Measurements from ENCODE around the gene DCST1.

DCST1 gene

DNA sequence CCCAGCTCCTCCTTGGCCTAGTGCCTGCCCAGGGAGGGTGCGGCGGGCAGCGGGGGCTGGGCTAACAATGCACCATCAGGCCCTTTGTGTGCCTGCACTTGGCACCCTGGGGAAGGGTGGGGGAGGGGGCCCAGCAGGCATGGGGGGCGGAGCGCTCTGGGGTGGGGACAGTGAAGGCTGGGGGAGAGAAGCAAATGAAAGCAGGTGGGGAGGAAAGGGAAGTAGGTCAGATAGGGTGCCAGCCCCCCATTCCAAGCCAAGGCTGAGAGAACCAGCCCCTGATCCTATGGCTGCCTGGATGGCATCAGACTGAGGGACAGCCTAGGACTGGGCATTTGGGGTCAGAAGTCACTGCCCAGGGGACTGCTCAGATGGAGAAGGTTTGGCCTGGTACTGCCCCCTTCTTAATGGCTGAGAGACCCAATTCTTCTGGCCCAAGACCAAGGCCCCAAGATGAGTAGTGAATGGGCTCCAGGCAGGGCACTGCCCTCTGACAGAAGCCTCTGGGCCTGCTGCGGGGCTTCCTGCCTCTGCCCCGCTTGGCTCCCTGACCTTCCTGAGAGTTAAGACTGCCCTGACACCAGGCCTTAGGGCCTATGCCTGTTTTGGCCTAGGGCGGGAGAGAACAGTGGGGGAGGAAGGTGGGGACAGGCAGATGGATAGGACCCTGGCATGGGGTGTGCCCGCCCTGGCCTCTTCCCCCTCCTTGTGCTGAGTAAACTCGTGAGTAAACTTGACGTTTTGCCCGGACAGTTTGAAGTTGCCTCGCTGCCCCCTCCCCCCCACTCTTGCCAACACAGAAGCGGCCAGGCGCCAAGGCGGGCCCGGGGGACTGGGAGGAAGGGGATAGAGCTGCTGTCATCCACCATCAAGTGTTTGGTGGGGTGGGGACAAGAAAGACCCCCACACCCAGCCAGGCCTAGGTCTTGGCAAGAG lies 28.3 kb upstream of the DCST1 start:
- no peak for DNase-seq (ENCODE audit: low read depth)
- peak overlapping the region; percentile 91; the same call in 1 of the 2 replicates for H3K4me3 ChIP-seq (ENCODE audit: low read depth, low read length)
- no peak for TF ChIP-seq CTCF (IDR thresholded peaks at IDR 0.05; ENCODE audit: low read depth, low read length, missing control alignments)

DNA sequence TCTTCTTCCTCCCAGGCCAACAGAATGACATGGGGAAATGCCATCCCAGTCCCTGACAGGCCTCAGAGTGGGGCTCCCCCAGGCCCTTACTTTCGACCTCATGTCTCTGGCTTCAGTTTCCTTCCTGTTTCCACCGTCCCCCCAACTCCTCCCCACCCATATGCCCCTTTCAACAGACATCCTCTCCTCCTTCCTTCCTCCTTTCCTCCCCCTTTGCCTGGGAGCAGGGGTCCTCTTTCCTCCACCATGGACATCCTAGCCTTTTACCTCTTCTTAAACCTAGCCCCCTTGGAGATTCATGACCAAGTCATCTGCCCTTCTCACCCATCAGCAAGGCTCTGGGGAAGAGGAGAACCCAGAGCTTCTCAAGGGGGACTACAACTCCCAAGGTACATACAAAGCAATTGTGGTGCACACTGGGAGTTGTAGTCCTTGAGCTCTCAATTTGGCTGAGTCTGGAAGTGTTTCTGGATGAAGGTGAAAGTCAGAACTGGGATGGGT lies 27.0 kb upstream of the DCST1 start:
- TF ChIP-seq CTCF (IDR thresholded peaks at IDR 0.05; ENCODE audit: low read depth, low read length, missing control alignments): no peak
- no peak for DNase-seq (ENCODE audit: low read depth)
- no peak overlapping the region for H3K4me3 ChIP-seq (ENCODE audit: low read depth, low read length)

DNA sequence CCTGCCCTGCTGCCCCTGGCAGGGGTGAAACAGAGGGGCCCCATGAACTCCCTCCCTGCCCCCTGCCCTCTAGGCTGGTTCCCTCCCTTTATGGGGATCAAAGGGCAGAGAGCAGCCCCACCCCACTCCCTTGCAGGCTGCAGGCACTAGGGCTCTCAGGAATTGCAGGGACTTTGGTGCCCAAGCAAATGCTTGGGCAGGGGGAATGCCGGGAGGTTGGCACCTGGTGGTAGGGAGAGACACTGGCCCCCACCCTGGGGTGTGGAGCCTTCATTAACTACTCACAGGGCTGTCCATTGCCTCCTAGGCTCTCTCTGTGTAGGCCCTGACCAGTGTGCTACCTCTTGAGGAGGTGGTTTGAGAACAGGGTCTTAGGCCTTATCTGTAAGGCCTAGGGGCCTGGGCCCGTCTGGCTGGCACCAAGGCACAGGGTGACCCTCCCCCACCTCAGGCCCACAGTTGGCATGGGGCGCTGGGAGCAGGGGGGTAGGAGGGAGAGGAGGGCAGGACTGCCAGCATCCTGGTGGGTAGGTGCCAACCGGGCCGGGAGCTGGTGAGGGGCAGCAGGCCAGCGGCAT lies 26.3 kb upstream of the DCST1 start:
- no peak for TF ChIP-seq CTCF (IDR thresholded peaks at IDR 0.05; ENCODE audit: low read depth, low read length, missing control alignments)
- H3K4me3 ChIP-seq (ENCODE audit: low read depth, low read length): no peak overlapping the region
- DNase-seq (ENCODE audit: low read depth): no peak

DNA sequence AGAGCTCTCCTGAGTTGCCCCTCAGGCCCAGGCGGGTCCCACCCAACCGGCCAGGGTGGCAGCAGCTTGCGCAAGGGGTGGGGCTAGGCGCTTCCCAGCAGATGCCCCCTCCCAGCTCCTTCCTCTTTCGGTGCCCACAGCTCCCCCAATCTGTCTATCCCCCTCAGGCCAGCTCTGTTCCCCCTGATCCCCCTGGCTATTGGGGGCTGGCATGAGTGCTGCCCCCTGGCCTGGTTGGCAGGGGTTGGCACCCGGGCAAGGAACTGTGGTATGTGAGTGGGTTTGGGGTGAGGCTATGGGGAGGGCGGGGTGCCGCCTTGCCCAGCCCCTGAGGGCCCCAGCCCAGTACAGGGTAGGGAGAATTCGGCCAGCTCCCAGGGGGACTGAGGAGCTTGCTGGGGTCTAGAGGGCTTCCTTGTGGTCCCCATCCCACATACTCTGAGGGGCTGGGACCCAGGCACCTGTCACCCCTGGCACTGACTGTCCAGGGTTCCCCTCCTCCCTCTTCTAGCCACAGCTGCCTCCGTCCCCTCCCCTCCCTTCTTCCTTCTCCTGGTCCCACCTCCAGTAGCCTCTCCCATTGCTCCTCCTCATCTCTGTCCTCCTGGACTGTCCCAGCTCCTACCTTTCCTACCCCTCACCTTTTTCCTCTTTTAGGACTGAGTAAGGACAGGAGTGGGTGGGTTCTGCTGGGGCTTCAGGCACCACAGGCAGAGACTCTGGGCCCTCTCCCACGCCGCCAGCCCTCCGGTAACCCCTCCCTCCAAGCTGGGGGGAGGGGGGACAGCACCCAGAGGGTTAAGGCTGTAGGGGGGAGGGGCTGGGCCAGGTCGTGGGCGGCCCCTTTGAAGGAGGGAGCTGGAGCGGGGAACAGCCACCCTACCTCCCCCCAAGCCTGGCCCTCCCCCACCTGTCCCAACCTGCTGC lies 25.3 kb upstream of the DCST1 start:
- TF ChIP-seq CTCF (IDR thresholded peaks at IDR 0.05; ENCODE audit: low read depth, low read length, missing control alignments): no peak
- DNase-seq (ENCODE audit: low read depth): no peak
- H3K4me3 ChIP-seq (ENCODE audit: low read depth, low read length): no peak overlapping the region

GRCh38 chr1:155009221-155009711 lies 24.4 kb upstream of the DCST1 start:
- TF ChIP-seq CTCF (IDR thresholded peaks at IDR 0.05; ENCODE audit: low read depth, low read length, missing control alignments): no peak
- no peak overlapping the region for H3K4me3 ChIP-seq (ENCODE audit: low read depth, low read length)
- no peak for DNase-seq (ENCODE audit: low read depth)

DNA sequence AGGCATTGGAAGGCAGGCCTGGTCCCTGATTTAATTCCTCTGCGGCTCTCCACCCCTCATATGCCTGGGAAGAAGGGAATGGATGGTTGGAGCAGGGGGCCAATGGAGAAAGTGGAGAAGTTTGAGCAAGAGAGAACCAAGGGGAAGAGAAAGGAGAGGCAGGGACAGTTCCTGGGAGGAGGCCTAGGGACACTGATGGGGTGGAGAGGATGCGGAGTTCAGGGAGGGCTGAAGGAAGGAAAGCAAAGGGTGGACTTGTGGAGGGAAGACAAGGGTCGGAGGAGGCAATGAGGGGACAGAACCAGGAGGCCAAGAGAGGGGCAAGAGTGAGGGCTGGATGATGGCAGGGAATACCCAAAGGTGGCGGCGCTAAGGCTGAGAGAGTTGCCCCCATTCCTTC lies 23.9 kb upstream of the DCST1 start:
- TF ChIP-seq CTCF (IDR thresholded peaks at IDR 0.05; ENCODE audit: low read depth, low read length, missing control alignments): no peak
- DNase-seq (ENCODE audit: low read depth): no peak
- no peak overlapping the region for H3K4me3 ChIP-seq (ENCODE audit: low read depth, low read length)

Measured in GM12864 (cell line).